Nephron (organoid): ENCODE measurements around the gene EIF4G1.

ENCODE experiments used
- H3K27ac Mint-ChIP-seq, 3 experiments: 2 replicates each; pipeline ENCODE4 v1.8.0; 2020; ENCODE audit warnings: mixed read lengths in 3 of 3, mild to moderate bottlenecking in 2 of 3, moderate library complexity in 1 of 3
- H3K27me3 Mint-ChIP-seq: 2 replicates; pipeline ENCODE4 v1.8.0; 2021; ENCODE audit warnings: low read depth, mild to moderate bottlenecking, moderate library complexity, mixed read lengths
- H3K36me3 Mint-ChIP-seq: 2 replicates; pipeline ENCODE4 v1.8.0; 2020; ENCODE audit warnings: low read depth, mixed read lengths
- H3K4me1 Mint-ChIP-seq: 2 replicates; pipeline ENCODE4 v1.8.0; 2020; ENCODE audit warnings: mixed read lengths
- H3K4me3 Mint-ChIP-seq, 3 experiments: 2 replicates each; pipeline ENCODE4 v1.8.0; 2020; ENCODE audit warnings: mild to moderate bottlenecking in 3 of 3, mixed read lengths in 3 of 3, moderate library complexity in 2 of 3
- H3K9me3 Mint-ChIP-seq: 2 replicates; pipeline ENCODE4 v1.8.0; 2020; ENCODE audit warnings: mixed read lengths
- CTCF ChIP-seq, 3 experiments: fragments of 200-600 bp; sonication (generic); IDR thresholded peaks; one replicate each; pipeline ENCODE4 v1.5.0; 2021; ENCODE audit warnings: antibody characterized with exemption in 3 of 3; ENCODE audit not compliant: unreplicated experiment in 3 of 3

Gene EIF4G1

DNA sequence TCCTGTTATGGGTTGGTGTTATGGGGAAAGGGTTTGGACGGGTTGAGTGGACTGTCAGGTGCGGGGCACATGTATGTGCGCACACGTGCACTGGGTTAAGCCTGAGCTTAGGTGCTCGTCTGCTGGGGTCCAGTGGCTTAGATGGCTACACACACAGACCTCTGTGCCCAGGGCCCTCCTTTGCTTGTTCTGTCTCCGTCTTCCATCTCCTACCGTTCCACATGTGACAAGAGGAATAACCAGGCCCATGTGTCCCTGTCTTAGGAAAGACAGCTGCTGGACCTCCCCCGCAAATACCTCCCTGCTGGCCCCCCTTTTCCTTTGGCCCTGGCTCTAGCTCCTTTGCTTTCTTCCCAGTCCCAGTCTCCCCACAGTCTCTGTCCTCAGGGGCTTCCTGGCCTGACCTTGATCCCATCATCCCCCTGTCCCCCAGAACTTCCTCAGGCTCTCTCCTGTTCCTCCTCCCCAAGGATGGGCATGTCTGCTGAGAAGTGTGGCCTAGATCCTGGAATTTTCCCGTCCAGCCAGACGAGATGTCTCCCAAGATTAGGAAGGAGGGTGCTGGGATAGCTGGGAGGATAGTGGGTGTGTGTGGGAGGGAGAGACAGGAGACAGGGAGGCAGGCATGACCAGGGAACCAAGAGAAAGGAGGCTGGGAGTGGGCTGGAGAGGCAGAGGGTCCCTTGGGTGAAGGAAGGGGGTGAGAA, 64.4 kb downstream of the EIF4G1 start:
- H3K4me3 Mint-ChIP-seq = peak overlapping the region; percentile 80 to 91 (median 89)
- no peak for TF ChIP-seq CTCF (IDR thresholded peaks at IDR 0.05; ENCODE audit: unreplicated experiment in 3 of 3)
- peak overlapping the region; percentile 79 to 88 (median 79) for H3K27ac Mint-ChIP-seq

DNA sequence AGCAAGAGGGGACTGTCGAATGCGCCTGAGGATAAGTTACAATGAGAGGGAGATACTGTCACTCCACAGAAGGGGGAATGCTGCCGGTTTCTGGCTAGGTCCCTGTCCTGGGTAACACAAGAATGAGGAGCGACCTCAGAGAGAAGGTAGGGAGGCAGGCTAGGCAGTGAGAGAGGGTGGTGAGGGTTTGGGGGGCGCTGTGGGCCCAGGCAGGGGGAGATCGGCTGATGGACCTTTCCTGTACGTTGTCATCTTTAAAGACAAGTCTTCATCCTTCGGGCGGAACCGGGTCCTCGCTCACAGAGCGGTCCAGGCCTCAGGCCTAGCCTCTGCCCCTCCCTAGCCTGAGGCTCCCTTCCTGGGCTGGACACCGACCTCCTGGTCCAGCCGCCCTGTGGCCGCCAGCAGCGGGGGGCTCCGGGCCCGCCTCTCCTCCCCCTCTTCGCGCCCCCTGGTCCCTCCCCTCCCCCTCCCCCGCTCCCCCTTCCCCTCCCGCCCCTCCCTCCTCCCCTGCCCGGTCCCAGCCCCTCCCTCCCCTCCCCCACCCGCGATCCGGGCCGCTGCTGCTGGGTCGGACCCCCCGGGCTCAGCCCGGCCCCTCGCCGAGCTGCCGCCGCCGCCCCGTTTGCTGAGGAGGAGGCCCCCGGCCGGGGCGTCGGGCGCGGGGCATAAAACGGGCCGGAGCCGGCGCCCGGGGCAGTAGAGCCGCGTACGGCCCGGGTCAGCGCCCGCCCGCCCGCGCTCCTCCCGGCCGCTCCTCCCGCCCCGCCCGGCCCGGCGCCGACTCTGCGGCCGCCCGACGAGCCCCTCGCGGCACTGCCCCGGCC, 65.2 kb downstream of the EIF4G1 start, which contains the start of gene CHRD:
Gene CHRD, plus strand, starts transcription at position 697 of the 827 bp plus-strand sequence. CDS start 265 bp downstream, outside the sequence.
- H3K27ac Mint-ChIP-seq = peak within 1 kb of the TSS; percentile 79 to 88 (median 79)

More for the DNA sequence above, 64.4 kb downstream of the EIF4G1 start:
- Mint-ChIP-seq H3K36me3 (no peaks in the 10 kb centered on the region), H3K27me3 (peaks cover 50% of the 10 kb centered on the region), H3K4me1 (peaks cover 46% of the 10 kb centered on the region), H3K9me3 (no peaks in the 10 kb centered on the region)

GRCh38 chr3:184380185-184380626, 65.8 kb downstream of the EIF4G1 start:
- Mint-ChIP-seq H3K27ac (no peak overlapping the region), H3K4me3 (no peak overlapping the region), H3K36me3 (no peaks in the 10 kb centered on the region), H3K4me1 (peaks cover 43% of the 10 kb centered on the region), H3K9me3 (no peaks in the 10 kb centered on the region), H3K27me3 (peaks cover 52% of the 10 kb centered on the region)
- no peak for TF ChIP-seq CTCF (IDR thresholded peaks at IDR 0.05; ENCODE audit: unreplicated experiment in 3 of 3)

More for the DNA sequence above, 65.2 kb downstream of the EIF4G1 start, which contains the start of gene CHRD:
- no peaks in the 10 kb centered on the region for H3K9me3 Mint-ChIP-seq
- H3K36me3 Mint-ChIP-seq = no peaks in the 10 kb centered on the region
- H3K27me3 Mint-ChIP-seq = peaks cover 54% of the 10 kb centered on the region
- H3K4me1 Mint-ChIP-seq = peaks cover 46% of the 10 kb centered on the region
- TF ChIP-seq CTCF (IDR thresholded peaks at IDR 0.05; ENCODE audit: unreplicated experiment in 3 of 3) = no peak
- peak within 1 kb of the TSS; percentile 80 to 91 (median 89) for H3K4me3 Mint-ChIP-seq

- Mint-ChIP-seq H3K4me1 (peaks cover 38% of the 10 kb centered on the region), H3K36me3 (no peaks in the 10 kb centered on the region), H3K27ac (no peak overlapping the region), H3K27me3 (peaks cover 46% of the 10 kb centered on the region), H3K9me3 (no peaks in the 10 kb centered on the region), H3K4me3 (peak overlapping the region; percentile 76 to 87 (median 87))
- TF ChIP-seq CTCF (IDR thresholded peaks at IDR 0.05; ENCODE audit: unreplicated experiment in 3 of 3) = no peak
These were observed 66.3 kb downstream of the EIF4G1 start for GRCh38 chr3:184380627-184381260.

DNA sequence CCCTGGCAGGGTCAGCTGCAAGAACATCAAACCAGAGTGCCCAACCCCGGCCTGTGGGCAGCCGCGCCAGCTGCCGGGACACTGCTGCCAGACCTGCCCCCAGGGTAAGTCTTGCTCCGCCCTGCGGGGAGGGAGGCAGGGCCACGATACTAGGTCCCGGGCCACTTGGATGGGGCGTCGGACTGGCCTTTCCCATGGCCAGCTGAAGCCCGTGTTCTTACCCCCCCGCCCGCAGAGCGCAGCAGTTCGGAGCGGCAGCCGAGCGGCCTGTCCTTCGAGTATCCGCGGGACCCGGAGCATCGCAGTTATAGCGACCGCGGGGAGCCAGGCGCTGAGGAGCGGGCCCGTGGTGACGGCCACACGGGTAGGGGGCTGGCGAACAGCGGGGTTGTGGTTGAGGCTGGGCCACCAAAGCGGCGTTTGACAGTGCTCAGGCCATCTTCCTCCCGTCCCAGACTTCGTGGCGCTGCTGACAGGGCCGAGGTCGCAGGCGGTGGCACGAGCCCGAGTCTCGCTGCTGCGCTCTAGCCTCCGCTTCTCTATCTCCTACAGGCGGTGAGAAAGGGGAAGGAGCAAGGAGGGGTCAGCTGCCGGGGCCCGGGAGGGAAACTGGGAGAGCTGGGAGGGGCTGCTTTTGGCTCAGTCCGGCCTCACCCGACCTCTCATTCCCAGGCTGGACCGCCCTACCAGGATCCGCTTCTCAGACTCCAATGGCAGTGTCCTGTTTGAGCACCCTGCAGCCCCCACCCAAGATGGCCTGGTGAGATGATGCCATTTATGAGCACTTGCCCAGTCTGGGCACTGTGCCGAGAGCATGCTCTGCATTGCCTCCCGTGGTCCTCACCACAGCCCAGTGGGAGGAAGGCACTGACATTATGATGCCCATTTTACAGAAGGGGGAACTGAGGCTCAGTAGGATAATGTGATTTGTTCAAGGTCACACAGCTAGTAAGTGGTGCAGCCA, 67.1 kb downstream of the EIF4G1 start:
- peaks cover 33% of the 10 kb centered on the region for H3K4me1 Mint-ChIP-seq
- peak overlapping the region; percentile 76 to 87 (median 87) for H3K4me3 Mint-ChIP-seq
- no peak overlapping the region for H3K27ac Mint-ChIP-seq
- no peaks in the 10 kb centered on the region for H3K36me3 Mint-ChIP-seq
- no peaks in the 10 kb centered on the region for H3K9me3 Mint-ChIP-seq
- TF ChIP-seq CTCF (IDR thresholded peaks at IDR 0.05; ENCODE audit: unreplicated experiment in 3 of 3) = no peak
- peaks cover 41% of the 10 kb centered on the region for H3K27me3 Mint-ChIP-seq
